Neural cell (in vitro differentiated cells): Measurements from ENCODE around the gene PTCH2.

ENCODE experiments used
- EP300 ChIP-seq: fragments of 450-650 bp; conservative IDR thresholded peaks from 2 replicates; pipeline ENCODE4 v1.6.1; 2014; ENCODE audit warnings: antibody characterized with exemption, mild to moderate bottlenecking, moderate library complexity; ENCODE audit not compliant: poor library complexity, severe bottlenecking
- EZH2 ChIP-seq: fragments of 200-600, 300-800 bp; shearing (Covaris generic), sonication (generic); IDR thresholded peaks from 2 replicates; pipeline ENCODE4 v1.6.1; 2014; ENCODE audit warnings: antibody characterized with exemption, low read length, borderline replicate concordance, mild to moderate bottlenecking; ENCODE audit not compliant: insufficient read depth, poor library complexity, severe bottlenecking
- POLR2AphosphoS5 ChIP-seq: IDR thresholded peaks from 2 replicates; pipeline ENCODE4 v1.6.1; 2012
- RAD21 ChIP-seq: fragments of 450-650 bp; conservative IDR thresholded peaks from 2 replicates; pipeline ENCODE4 v1.6.1; 2014; ENCODE audit warnings: antibody characterized with exemption, mild to moderate bottlenecking, moderate library complexity
- SMC3 ChIP-seq: fragments of 450-650 bp; conservative IDR thresholded peaks from 2 replicates; pipeline ENCODE4 v1.6.1; 2014; ENCODE audit warnings: antibody characterized with exemption, mild to moderate bottlenecking, moderate library complexity; ENCODE audit not compliant: poor library complexity
- TAF1 ChIP-seq: IDR thresholded peaks from 2 replicates; pipeline ENCODE4 v1.6.1; 2012; ENCODE audit warnings: low read depth
- TF ChIP-seq, protein P1 (sequence below): fragments of 450-650 bp; IDR thresholded peaks from 2 replicates; pipeline ENCODE4 v1.5.1; 2014; ENCODE audit warnings: antibody characterized with exemption, mild to moderate bottlenecking, moderate library complexity; ENCODE audit not compliant: poor library complexity, severe bottlenecking
- TF ChIP-seq, protein P2 (sequence below): IDR thresholded peaks from 2 replicates; pipeline ENCODE4 v1.6.1; 2012; ENCODE audit warnings: borderline replicate concordance

- TF ChIP-seq EZH2 (no peak), TAF1 (no peak), EP300 (no peak), SMC3 (no peak), POLR2AphosphoS5 (no peak), RAD21 (no peak)
- TF ChIP-seq, protein P1, sequence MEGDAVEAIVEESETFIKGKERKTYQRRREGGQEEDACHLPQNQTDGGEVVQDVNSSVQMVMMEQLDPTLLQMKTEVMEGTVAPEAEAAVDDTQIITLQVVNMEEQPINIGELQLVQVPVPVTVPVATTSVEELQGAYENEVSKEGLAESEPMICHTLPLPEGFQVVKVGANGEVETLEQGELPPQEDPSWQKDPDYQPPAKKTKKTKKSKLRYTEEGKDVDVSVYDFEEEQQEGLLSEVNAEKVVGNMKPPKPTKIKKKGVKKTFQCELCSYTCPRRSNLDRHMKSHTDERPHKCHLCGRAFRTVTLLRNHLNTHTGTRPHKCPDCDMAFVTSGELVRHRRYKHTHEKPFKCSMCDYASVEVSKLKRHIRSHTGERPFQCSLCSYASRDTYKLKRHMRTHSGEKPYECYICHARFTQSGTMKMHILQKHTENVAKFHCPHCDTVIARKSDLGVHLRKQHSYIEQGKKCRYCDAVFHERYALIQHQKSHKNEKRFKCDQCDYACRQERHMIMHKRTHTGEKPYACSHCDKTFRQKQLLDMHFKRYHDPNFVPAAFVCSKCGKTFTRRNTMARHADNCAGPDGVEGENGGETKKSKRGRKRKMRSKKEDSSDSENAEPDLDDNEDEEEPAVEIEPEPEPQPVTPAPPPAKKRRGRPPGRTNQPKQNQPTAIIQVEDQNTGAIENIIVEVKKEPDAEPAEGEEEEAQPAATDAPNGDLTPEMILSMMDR = no peak
- TF ChIP-seq, protein P2, sequence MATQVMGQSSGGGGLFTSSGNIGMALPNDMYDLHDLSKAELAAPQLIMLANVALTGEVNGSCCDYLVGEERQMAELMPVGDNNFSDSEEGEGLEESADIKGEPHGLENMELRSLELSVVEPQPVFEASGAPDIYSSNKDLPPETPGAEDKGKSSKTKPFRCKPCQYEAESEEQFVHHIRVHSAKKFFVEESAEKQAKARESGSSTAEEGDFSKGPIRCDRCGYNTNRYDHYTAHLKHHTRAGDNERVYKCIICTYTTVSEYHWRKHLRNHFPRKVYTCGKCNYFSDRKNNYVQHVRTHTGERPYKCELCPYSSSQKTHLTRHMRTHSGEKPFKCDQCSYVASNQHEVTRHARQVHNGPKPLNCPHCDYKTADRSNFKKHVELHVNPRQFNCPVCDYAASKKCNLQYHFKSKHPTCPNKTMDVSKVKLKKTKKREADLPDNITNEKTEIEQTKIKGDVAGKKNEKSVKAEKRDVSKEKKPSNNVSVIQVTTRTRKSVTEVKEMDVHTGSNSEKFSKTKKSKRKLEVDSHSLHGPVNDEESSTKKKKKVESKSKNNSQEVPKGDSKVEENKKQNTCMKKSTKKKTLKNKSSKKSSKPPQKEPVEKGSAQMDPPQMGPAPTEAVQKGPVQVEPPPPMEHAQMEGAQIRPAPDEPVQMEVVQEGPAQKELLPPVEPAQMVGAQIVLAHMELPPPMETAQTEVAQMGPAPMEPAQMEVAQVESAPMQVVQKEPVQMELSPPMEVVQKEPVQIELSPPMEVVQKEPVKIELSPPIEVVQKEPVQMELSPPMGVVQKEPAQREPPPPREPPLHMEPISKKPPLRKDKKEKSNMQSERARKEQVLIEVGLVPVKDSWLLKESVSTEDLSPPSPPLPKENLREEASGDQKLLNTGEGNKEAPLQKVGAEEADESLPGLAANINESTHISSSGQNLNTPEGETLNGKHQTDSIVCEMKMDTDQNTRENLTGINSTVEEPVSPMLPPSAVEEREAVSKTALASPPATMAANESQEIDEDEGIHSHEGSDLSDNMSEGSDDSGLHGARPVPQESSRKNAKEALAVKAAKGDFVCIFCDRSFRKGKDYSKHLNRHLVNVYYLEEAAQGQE = no peak
These were observed 62.4 kb downstream of the PTCH2 start for GRCh38 chr1:44780583-44781121.
